HL-60/S4 treated with phorbol 12-myristate 13-acetate at 8.2 ng/mL for 4 days and 3 days (cell line): ENCODE results near the gene FCHSD1.
"Not testable (repeated sequence)": the region's sequence is repeated elsewhere in the genome, so short reads cannot be mapped to it uniquely, and the experiment has no call there.

Source experiments
- in situ Hi-C: fragments of 300-500 bp; cut with MboI; formaldehyde crosslinking; loops from 2 replicates; pipeline ENCODE4 v1.15.0; 2022; ENCODE audit warnings: low sequenced_read_pairs

FCHSD1 gene

GRCh38 chr5:141618804-141619554, 32.2 kb downstream of the FCHSD1 start, which contains the start of gene DIAPH1:
Gene DIAPH1, minus strand, starts transcription at chr5:141619000. Its CDS starts 86 bp downstream, at chr5:141618914.
- in situ Hi-C loops = no loop called here

DNA sequence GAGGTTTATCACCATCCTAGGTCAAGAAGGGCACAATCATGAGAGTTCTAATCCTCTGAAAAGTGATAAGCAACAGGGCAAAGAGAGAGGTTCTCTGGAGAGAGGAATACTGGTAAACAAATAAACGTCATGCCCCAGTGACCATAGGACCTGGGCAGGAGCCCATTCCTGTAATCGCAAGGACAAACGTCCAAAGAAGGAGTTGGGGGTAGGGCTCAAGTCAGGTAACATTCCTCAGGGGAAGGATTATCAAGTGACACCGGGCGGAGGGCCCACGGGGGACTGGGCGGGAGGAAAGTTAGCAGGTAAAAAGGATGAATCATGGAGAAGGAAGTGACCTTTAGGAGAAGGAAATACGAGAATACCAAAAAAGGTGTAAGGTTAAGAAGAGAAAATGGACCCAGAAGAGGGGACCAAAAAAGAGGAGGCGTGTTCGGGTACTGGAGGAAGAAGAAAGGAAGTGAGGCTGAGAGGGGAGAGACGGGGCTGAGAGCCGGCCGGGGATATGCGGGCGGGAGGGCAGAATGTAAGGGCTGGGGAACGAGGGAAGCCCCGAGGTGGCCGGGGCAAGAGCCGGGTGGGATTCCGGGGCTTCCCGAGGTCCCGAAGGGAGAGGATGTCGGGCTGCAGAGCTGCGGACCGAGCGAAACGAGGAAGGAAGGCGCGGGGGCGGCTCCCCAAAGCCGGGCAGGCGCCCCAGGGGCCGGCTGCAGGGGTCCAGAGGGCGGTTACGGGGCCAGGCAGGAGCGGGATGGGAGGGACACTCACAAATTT, 33.0 kb downstream of the FCHSD1 start:
- in situ Hi-C loops = no loop called here

- in situ Hi-C loops = no loop called here
Observed at GRCh38 chr5:141617682-141618029, 33.6 kb downstream of the FCHSD1 start.

DNA sequence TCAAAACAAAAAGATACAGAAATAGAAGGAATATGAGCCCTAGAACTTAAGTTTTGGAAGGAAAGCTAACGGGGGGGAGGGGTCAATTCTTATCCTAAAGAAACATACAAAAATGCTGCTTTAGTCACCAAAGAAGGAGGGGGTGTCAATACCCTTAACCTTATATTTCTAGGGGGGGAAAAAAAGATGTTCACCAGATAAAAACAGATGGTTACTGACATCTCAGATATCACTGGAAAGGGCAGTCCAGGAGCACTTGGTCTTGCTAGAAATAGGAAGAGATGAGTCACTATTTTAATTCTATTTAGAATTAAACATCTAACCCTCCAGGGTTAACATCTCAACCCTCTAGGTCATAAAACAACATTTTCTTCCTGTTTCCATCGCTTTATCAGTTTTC, 34.1 kb downstream of the FCHSD1 start:
- in situ Hi-C loops = no loop called here

DNA sequence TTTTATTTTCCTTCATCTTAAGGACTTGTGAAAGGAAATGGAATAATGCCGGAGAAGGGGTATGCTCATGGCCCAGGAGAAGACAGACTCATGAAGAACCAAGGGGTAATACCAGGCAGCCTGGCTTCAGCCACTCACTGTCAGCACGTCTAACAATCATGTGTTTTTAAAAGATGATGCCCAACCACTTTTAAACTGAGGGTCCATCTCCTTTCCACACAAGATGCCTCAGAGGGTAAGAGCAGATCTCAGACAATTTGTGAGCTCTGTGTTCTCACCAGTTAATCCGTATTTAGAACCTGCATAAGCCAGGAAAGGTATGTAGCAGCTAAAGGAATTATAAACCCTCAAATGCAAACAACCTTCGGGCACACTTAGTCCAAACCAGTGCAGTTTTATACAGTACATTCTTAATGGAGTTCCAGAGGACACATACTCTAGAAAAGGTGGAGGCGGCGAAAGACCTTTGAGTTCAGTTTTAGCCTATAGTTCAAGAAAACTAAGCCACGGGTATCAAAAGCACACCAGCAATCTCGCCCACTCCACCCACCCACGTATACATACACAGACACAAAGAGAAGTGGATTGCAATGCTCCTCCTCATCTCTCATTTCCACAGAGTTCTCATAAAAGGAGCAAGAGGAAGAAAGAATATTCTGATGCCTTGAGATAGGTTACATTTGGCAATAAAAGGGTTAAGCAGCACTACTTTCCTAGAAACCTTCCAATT, 35.1 kb downstream of the FCHSD1 start:
- in situ Hi-C loops = no loop called here

DNA sequence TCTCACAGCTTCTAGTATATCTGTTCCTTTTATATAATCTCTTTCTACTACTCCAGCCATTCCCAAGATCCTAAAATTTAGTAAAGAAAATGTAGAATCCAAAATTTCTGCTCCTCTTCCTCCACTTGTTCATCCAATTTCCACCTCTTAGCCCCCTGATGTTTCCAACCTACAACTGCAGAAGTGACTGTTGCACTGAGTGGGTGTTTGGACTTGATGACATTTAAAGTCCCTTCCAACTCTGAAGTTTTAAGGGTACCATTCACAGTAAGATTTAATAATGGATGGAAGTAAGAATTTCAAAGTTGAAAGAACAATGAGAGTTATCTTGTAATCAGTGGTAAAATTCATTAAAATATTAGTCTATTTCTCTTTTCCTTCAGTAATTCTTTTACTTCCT, 37.9 kb downstream of the FCHSD1 start:
- in situ Hi-C loops = no loop called here

GRCh38 chr5:141611289-141611688, 39.9 kb downstream of the FCHSD1 start:
- in situ Hi-C loops = no loop called here

DNA sequence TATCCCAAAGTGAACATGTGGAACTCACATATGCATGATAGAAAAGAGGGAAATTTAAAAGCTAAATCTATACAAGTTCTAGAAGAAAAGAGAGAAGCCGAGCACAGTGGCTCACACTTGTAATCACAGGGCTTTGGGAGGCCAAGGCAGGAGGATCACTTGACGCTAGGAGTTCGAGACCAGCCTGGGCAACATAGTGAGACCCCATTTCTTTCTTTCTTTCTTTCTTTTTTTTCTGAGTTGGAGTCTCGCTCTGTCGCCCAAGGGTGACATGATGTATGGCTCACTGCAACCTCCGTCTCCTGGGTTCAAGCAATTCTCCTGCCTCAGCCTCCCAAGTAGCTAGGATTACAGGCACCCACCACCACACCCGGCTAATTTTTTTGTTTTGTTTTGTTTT, 41.3 kb downstream of the FCHSD1 start:
- in situ Hi-C loops = not testable (repeated sequence)

DNA sequence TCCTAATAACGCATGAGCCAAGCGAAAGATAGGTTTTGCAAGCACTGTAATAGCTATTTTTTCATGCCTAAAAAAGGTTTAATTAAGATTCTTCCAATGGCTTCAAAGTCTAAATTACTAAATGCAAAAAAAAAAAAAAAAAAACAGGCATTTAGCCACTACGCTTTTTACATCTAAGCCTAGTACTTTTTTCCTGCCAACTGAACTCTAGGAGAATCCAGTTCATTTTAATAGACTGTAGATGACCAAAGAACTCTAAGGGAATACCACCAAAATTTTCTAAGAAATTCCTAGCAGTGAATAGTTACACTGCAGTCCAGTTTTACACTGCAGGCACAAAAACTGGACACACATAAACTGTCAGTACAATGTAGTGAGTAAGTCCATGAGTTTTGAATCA, 42.2 kb downstream of the FCHSD1 start:
- in situ Hi-C loops = no loop called here

- in situ Hi-C loops = no loop called here
Observed at GRCh38 chr5:141608557-141608956, 42.7 kb downstream of the FCHSD1 start.

DNA sequence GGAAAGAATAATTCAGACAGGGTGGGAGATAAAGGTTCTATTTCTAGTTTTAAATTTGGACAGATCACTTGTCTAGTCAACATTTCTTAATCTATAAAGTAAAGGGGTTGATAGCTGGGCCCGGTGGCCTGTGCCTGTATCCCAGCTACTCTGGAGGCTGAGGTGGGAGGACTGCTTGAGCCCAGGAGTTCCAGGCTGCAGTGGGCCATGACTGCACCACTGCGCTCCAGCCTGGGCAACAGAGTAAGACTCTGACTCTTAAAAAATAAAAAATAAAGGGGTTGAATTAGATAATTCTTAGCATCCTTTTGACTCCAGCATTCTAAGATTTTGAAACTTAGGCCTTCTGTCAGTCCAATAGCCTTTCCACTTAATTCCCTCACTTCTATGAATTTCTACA, 43.2 kb downstream of the FCHSD1 start:
- in situ Hi-C loops = no loop called here

- in situ Hi-C loops = no loop called here
Observed at GRCh38 chr5:141605523-141606277, 45.5 kb downstream of the FCHSD1 start.

DNA sequence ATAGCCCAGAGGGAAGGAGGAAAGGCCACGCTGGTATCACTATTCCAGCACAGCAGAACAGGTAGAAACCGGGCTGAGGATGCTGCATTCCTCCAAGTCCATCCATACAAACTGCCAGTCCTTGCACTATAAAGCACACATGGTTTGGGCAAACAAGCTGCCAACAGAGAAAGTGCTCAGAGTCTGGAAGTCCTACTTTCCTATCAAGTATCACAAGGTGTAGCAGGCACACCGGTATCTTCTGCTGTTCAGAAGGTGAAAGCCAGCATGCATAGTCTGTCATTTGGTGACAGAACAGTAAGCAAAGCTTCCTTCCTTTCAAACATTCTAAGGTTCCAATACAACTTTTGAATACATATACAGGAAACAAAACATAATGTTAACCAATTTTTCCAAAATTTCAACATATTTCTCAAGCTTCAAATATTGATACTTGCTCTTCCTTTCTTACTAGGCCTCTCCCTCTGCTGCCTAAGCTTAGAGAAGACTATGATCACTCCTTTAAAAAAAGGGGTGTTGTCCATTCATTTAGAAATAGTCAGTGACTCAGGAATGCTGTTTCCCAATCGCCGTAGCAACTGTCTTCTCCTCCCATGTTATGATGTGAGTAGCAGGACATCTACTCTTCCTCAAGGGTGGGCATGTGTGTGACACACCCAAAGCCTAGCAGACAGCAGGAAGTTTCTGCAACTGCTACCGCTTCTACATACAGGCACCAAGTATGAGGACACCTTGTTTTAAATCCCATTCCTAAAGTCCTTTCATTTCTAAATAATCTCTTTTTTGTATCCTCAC, 47.1 kb downstream of the FCHSD1 start:
- in situ Hi-C loops = no loop called here

- in situ Hi-C loops = no loop called here
Observed at GRCh38 chr5:141602606-141603005, 48.6 kb downstream of the FCHSD1 start.

DNA sequence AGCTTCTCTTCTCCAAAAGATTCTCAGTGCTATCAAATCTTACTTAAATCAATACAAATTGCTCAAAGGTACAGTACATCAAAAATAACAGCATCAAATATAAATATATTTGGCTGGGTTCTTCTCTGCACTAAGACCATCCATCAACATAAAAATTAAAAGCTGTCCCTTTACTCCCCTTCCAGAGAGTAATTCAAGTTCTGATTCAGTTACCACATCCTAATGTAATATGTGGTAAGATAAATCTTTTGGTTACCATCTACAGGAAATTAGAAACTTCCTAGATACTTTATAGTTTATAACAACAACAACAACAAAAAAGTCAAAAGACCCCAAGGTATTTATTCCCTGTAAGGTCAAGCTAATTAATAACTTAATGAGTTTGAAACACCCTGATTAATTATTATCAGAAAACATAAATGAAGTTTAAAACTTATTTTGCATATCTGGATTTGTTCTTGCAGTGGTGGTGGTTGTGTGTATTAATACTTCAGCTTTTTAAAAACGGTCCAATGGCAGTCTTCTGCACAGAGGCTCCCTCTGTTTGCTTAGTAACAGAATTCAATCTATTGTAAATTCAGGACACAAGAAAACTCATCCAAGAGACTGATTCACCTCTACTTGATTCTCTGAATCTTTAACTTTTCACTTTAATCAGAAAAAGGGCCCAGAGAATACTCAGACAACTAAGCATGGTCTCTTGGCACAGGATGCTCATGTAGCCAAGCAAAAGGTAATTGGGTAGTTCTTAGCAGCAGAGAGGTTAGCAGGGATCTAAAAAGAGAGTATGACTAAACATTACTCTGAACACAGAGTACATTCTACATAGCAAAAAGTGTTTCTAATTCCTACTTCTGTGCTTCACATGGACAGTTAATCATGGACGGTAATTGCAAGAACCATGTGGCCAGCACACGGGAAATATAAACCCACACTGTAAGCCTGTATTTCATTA, 52.5 kb downstream of the FCHSD1 start:
- in situ Hi-C loops = no loop called here

DNA sequence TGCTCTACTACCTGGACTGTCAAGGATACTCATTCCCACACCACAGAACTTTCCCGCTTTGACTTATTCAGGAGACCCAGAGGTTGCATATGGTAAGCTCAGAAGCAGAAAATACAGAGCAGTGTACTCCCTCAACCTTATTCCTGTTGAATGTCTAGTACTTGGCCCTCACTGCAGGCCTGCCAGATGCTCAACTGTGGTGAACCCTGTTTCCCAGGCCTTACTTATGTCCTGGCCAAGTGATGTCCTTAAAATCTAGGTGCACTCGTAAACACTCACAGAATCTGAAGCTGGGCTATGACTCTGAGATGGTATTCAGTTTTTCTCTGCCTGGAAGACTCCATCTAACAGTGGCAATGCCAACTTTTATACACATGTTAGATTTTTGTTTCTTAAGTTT, 53.4 kb downstream of the FCHSD1 start:
- in situ Hi-C loops = no loop called here

GRCh38 chr5:141597394-141597793, 53.8 kb downstream of the FCHSD1 start:
- in situ Hi-C loops = no loop called here

DNA sequence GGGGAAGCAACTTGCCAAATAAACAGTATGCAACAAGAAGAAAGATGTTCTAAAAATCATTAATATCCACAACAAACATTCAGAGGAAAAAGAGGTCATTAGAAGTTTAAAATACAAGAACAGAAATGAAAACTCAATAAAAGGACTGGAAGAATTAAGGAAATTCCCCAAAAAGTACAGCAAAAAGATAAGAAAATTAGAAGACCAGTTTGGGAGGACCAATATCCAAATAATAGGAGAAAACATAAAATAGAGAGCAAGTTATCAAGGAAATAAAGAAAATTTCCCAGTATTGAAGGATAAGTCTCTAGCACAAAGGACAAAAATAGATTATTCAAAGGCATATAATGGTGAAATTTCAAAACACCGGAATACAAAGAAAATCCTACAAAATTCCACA, 54.4 kb downstream of the FCHSD1 start:
- in situ Hi-C loops = no loop called here

- in situ Hi-C loops = no loop called here
Observed at GRCh38 chr5:141590127-141590526, 61.1 kb downstream of the FCHSD1 start.
